Measurements from ENCODE around the gene KRT36.

KRT36 gene

GRCh38 chr17:41489531-41489930, at the start of gene KRT36:
KRT36 (minus strand) TSS chr17:41489910; CDS start chr17:41489864, 46 bp downstream.
- DNase-seq (ENCODE audit: low spot score) = no peak

GRCh38 chr17:41539071-41539492, 49.4 kb upstream of the KRT36 start:
- DNase-seq (ENCODE audit: low spot score) = no peak

- DNase-seq (ENCODE audit: low spot score) = no peak
Measured at GRCh38 chr17:41538565-41538991, 48.9 kb upstream of the KRT36 start.

GRCh38 chr17:41537990-41538389, 48.3 kb upstream of the KRT36 start:
- DNase-seq (ENCODE audit: low spot score) = no peak

- no peak for DNase-seq (ENCODE audit: low spot score)
Measured at GRCh38 chr17:41537614-41537954, 47.9 kb upstream of the KRT36 start.

- DNase-seq (ENCODE audit: low spot score) = no peak
Measured at GRCh38 chr17:41536741-41537613, 47.3 kb upstream of the KRT36 start.

- DNase-seq (ENCODE audit: low spot score) = no peak
Measured at GRCh38 chr17:41535764-41536481, 46.2 kb upstream of the KRT36 start.

GRCh38 chr17:41534899-41535546, 45.3 kb upstream of the KRT36 start:
- no peak for DNase-seq (ENCODE audit: low spot score)

- DNase-seq (ENCODE audit: low spot score) = no peak
Measured at GRCh38 chr17:41533613-41534012, 43.9 kb upstream of the KRT36 start.

- DNase-seq (ENCODE audit: low spot score) = no peak
Measured at GRCh38 chr17:41532947-41533570, 43.3 kb upstream of the KRT36 start.

- no peak for DNase-seq (ENCODE audit: low spot score)
Measured at GRCh38 chr17:41531993-41532392, 42.3 kb upstream of the KRT36 start.

- DNase-seq (ENCODE audit: low spot score) = peak; percentile 94
Measured at GRCh38 chr17:41530062-41531048, 40.6 kb upstream of the KRT36 start.

- DNase-seq (ENCODE audit: low spot score) = no peak
Measured at GRCh38 chr17:41529491-41529915, 39.8 kb upstream of the KRT36 start.

- peak; percentile 58 for DNase-seq (ENCODE audit: low spot score)
Measured at GRCh38 chr17:41528959-41529353, 39.2 kb upstream of the KRT36 start.

GRCh38 chr17:41527063-41528023, 37.6 kb upstream of the KRT36 start:
- DNase-seq (ENCODE audit: low spot score) = peak; percentile 29

GRCh38 chr17:41524261-41524660, 34.6 kb upstream of the KRT36 start:
- no peak for DNase-seq (ENCODE audit: low spot score)

- no peak for DNase-seq (ENCODE audit: low spot score)
Measured at GRCh38 chr17:41523787-41524186, 34.1 kb upstream of the KRT36 start.

GRCh38 chr17:41523225-41523593, 33.5 kb upstream of the KRT36 start:
- no peak for DNase-seq (ENCODE audit: low spot score)

GRCh38 chr17:41522301-41523224, 32.9 kb upstream of the KRT36 start:
- DNase-seq (ENCODE audit: low spot score) = peak; percentile 75
